ENCODE data around the gene EFCAB6.

Gene EFCAB6

DNA sequence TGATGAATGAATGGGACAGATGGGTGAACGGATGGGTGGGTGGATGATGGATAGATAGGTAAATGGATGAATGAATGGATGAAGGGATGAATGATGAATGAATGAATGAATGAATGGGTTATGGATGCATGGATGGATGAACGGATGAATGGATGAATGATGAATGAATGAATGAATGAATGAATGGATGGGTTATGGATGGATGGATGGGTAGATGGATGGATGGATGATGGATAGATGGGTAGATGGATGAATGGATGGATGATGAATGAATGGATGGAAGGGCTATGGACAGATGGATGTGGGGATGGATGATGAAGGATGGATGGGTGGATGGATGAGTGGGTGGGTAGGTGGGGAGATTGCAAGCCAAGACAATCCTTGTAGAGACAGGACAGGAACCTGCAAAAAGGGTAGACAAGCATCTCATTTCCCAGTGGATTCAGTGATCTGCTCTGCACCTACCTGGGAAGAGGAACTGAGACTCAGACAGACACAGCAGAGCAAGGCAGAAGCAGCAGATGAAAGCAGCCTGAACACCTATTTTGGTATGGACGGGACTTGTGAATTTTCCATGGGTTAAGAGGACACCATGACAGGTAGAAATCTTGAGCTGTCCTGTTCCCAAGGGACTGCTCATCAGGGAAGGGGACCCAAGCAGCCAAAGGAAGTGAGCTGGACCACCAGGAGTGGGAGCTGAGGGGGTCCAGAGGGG, 68.0 kb downstream of the EFCAB6 start:
- DNase-seq (ENCODE audit: low read depth in 2 of 2): no peak
- H3K4me3 ChIP-seq (replicated peaks in 1 of 2; ENCODE audit: low read depth in 2 of 2, low read length in 2 of 2): no peak overlapping the region
- TF ChIP-seq, protein P1, sequence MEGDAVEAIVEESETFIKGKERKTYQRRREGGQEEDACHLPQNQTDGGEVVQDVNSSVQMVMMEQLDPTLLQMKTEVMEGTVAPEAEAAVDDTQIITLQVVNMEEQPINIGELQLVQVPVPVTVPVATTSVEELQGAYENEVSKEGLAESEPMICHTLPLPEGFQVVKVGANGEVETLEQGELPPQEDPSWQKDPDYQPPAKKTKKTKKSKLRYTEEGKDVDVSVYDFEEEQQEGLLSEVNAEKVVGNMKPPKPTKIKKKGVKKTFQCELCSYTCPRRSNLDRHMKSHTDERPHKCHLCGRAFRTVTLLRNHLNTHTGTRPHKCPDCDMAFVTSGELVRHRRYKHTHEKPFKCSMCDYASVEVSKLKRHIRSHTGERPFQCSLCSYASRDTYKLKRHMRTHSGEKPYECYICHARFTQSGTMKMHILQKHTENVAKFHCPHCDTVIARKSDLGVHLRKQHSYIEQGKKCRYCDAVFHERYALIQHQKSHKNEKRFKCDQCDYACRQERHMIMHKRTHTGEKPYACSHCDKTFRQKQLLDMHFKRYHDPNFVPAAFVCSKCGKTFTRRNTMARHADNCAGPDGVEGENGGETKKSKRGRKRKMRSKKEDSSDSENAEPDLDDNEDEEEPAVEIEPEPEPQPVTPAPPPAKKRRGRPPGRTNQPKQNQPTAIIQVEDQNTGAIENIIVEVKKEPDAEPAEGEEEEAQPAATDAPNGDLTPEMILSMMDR (IDR thresholded peaks at IDR 0.05; ENCODE audit: low read depth, low read length): no peak

DNA sequence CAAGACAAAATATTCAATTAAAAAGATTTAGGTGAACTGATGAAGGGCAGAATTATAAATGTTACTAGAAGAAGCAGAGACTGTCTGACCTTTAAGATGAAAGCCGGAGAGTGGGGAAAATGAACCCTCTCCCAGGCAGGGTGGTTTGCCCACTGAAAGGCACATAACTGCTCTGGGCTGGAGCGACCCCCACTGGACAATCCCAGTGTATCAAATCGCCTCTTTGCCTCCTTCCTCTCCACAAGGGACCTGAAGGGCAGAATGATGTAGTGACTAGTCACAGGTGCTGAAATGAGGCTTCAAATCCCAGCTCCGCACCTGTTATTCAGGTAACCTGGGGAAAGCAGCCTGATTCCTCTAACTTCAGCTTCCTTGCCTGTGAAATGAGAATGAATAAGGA, 69.0 kb downstream of the EFCAB6 start:
- H3K4me3 ChIP-seq (replicated peaks in 1 of 2; ENCODE audit: low read depth in 2 of 2, low read length in 2 of 2): no peak overlapping the region
- TF ChIP-seq, protein P1 (IDR thresholded peaks at IDR 0.05; ENCODE audit: low read depth, low read length): no peak
- no peak for DNase-seq (ENCODE audit: low read depth in 2 of 2)

DNA sequence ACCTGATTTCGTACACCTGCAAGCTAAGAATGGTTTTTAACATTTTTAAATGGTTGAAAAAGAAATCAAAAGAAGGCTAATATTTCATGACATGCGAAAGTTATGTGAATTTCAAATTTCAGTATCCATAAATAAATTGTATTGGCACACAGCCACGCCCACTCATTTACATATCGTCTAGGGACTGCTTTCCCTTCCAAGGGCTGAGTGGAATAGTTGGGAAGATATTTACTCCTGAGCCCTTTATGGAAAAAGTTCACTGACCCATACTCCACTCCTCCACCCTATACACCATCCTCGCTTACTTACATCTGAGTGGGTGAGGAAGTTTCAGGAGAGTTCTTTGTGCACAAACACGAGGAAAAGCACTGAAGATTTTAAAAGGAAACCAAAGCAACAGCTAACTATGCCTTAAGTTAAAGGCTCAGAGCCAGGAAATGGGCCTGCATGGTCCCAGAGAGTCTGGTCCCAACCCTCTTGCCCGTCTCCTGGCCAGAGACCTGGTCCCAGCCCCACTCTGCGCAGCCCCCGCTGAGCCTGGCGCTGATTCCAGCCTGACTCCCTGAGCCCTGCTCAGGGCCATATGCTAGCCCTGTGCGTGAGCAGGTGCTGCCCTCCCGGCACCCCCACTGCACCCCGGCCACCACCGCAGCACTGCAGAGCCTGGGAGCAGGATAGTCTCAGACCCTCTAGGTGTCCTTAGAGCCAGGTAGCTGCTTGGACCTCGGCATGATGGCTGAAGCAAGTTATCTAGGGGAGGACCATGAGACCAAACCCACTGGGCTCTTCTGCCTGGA, 69.8 kb downstream of the EFCAB6 start:
- H3K4me3 ChIP-seq (replicated peaks in 1 of 2; ENCODE audit: low read depth in 2 of 2, low read length in 2 of 2): no peak overlapping the region
- TF ChIP-seq, protein P1 (IDR thresholded peaks at IDR 0.05; ENCODE audit: low read depth, low read length): no peak
- DNase-seq (ENCODE audit: low read depth in 2 of 2): no peak

DNA sequence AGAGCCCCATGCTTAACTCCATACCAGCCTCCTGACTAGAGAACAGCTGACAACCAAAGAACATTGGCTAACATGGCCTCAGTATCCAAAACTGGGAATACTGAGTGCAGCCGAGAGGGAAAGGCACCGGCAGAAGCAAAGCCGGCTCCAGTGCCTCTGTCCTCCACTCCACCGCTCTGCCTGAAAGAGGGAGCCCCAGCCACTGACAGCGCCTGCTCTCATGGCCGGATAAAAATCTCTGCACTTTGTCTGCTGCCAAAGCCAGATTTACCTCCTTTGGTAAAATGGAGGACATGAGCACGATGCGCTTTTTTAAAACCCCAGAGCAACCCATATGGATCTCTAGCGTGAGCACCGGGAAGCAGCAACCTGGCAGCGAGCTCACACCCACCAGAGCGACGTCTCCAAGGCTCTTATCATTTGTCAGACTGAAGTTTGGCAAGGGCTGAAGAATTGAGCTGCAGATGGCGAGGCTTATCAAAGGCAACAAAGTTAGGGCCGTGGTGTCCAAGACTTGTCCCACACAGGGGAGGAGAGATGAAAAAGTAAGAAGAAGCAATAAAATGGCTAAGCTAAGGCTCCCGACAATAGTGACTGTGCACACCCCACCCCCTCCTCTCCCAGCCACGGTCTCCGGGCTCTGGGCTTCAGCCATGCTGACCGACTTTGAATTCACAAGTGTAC, 71.4 kb downstream of the EFCAB6 start:
- TF ChIP-seq, protein P1 (IDR thresholded peaks at IDR 0.05; ENCODE audit: low read depth, low read length): no peak
- no peak overlapping the region for H3K4me3 ChIP-seq (replicated peaks in 1 of 2; ENCODE audit: low read depth in 2 of 2, low read length in 2 of 2)
- DNase-seq (ENCODE audit: low read depth in 2 of 2): no peak

DNA sequence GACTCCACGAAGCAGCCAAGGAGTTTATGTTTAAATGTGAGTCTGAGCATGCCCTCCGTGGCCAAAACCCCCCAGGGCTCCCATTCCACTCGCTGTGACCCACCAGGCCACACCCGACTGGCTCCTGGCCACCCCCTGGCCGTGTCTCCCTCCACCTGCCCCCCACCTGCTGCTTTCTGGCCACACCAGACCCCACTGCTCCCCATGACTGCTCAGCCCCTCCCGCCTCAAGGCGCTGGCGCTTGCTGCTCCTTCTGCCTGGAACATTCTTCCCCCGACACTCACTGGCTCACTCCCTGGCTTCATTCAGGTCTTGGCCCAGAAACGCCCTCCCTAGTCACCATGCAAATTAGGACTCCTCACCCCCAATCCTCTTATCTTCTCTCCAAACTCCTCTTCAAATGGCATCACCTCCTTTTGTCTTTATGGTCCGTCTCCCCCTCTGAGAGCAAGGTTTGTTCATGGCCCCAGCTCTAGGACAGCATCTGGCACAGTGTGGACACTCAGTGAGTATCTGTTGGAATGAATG, 72.2 kb downstream of the EFCAB6 start:
- no peak for DNase-seq (ENCODE audit: low read depth in 2 of 2)
- TF ChIP-seq, protein P1 (IDR thresholded peaks at IDR 0.05; ENCODE audit: low read depth, low read length): no peak
- H3K4me3 ChIP-seq (replicated peaks in 1 of 2; ENCODE audit: low read depth in 2 of 2, low read length in 2 of 2): no peak overlapping the region

DNA sequence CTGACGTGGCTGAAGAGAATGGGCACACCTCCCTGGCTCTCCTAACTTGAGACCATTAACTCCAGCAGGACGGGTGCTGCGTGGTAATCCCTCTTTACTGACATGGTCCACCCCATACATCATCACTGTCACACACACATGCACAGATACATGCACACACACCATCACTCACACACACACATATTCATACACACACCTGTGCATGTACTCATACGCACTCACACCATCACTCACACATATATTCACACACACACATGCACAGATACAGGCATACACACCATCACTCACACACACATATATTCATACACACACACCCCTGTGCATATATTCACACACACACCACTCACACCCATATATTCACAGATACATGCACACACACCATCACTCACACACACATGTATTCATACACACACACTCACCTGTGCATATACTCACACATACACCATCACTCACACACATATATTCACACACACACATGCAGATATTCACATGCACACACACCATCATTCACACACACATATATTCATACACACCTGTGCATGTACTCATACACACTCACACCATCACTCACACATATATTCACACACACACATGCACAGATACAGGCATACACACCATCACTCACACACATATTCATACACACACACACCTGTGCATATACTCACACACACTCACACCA, 74.8 kb downstream of the EFCAB6 start:
- H3K4me3 ChIP-seq (replicated peaks in 1 of 2; ENCODE audit: low read depth in 2 of 2, low read length in 2 of 2): no peak overlapping the region
- no peak for DNase-seq (ENCODE audit: low read depth in 2 of 2)
- TF ChIP-seq, protein P1 (IDR thresholded peaks at IDR 0.05; ENCODE audit: low read depth, low read length): no peak

All from cardiac fibroblast (primary cell).